Endothelial cell of umbilical vein (primary cell): ENCODE measurements around the gene SLFN5. TPM values are rescaled to one million over a fixed set of nuclear protein-coding genes. Genes with fewer than 3 reads are reported as not detected.

Source experiments
- BruUV-seq: library from RNA; stranded (reverse); fragments of 400-500 nt; replicated peaks from 2 replicates; lab custom pipeline; 2021; lab: Mats Ljungman, UMichigan
- CTCF ChIA-PET: fragments of 300-600, 350-600 bp; sonication (Branson Sonifier 250); formaldehyde crosslinking; loops from one replicate; lab custom pipeline; 2021; ENCODE audit warnings: antibody characterized with exemption, inconsistent platforms; lab: Charles Lee
- POLR2A ChIA-PET: fragments of 300-600, 350-600 bp; sonication (Branson Sonifier 250); formaldehyde crosslinking; loops from one replicate; lab custom pipeline; 2021; ENCODE audit warnings: antibody characterized with exemption, inconsistent platforms; lab: Charles Lee
- DNase-seq: peaks from one replicate; pipeline ENCODE4 v3.0.0-alpha.2; 2011; ENCODE audit warnings: low read depth, low spot score
- FAIRE-seq: peaks from 2 replicates; lab custom pipeline; 2011; peaks lifted over from hg19 to GRCh38; lab: Jason Lieb, UNC
- H2AFZ ChIP-seq: 2 replicates; pipeline ENCODE4 v1.6.0; 2012; ENCODE audit warnings: low read depth, low read length, control low read depth, inconsistent platforms
- H3K27ac ChIP-seq: 2 replicates; pipeline ENCODE4 v1.5.1; 2011; ENCODE audit warnings: low read depth, mild to moderate bottlenecking, control low read depth, low read length, moderate library complexity; ENCODE audit not compliant: insufficient read depth
- H3K27me3 ChIP-seq, 2 experiments: 2 replicates each; pipeline versions ENCODE4 v1.6.0 to v1.6.1; 2011; ENCODE audit warnings: low read length in 2 of 2, mixed read lengths in 1 of 2; ENCODE audit not compliant: control insufficient read depth in 2 of 2, insufficient read depth in 2 of 2
- H3K36me3 ChIP-seq, 2 experiments: 2 replicates in 1 of 2; 3 replicates in 1 of 2; pipeline ENCODE4 v1.5.1; 2011; ENCODE audit warnings: low read length in 2 of 2, mild to moderate bottlenecking in 1 of 2, moderate library complexity in 1 of 2; ENCODE audit not compliant: control insufficient read depth in 2 of 2, insufficient read depth in 2 of 2; ENCODE audit errors: extremely low read depth in 1 of 2
- H3K4me1 ChIP-seq: 3 replicates; pipeline ENCODE4 v1.5.1; 2011; ENCODE audit warnings: mild to moderate bottlenecking, low read length; ENCODE audit not compliant: control insufficient read depth, insufficient read depth; ENCODE audit errors: extremely low read depth
- H3K4me2 ChIP-seq: 2 replicates; pipeline ENCODE4 v1.6.1; 2011; ENCODE audit warnings: low read length, control low read depth, mixed read lengths; ENCODE audit not compliant: insufficient read depth
- H3K4me3 ChIP-seq, 3 experiments: fragments of 200-600 bp in 1 of 3; sonication (generic), shearing (Covaris generic) in 1 of 3; replicated peaks in 1 of 3; 2 replicates each; pipeline ENCODE4 v1.5.1; 2011 to 2016; ENCODE audit warnings: control low read depth in 3 of 3, low read length in 3 of 3, mild to moderate bottlenecking in 2 of 3, inconsistent platforms in 1 of 3, low read depth in 1 of 3, moderate library complexity in 1 of 3; ENCODE audit not compliant: insufficient read depth in 1 of 3
- H3K79me2 ChIP-seq: 2 replicates; pipeline ENCODE4 v1.6.0; 2012; ENCODE audit warnings: low read length, inconsistent platforms; ENCODE audit not compliant: control insufficient read depth, insufficient read depth
- H3K9ac ChIP-seq: replicated peaks from 2 replicates; pipeline ENCODE3; 2011; ENCODE audit warnings: low read length, control low read depth; ENCODE audit not compliant: insufficient read depth; ENCODE audit errors: extremely low read depth
- H3K9me1 ChIP-seq: replicated peaks from 3 replicates; pipeline ENCODE4 v1.6.0; 2011; ENCODE audit warnings: mild to moderate bottlenecking, low read length; ENCODE audit not compliant: control insufficient read depth, insufficient read depth; ENCODE audit errors: extremely low read depth
- H3K9me3 ChIP-seq: replicated peaks from 2 replicates; pipeline ENCODE4 v1.5.1; 2012; ENCODE audit warnings: low read length, inconsistent platforms; ENCODE audit not compliant: control insufficient read depth, insufficient read depth
- H4K20me1 ChIP-seq: replicated peaks from 2 replicates; pipeline ENCODE3; 2011; ENCODE audit warnings: mild to moderate bottlenecking, low read length; ENCODE audit not compliant: control insufficient read depth, insufficient read depth; ENCODE audit errors: extremely low read depth
- CTCF ChIP-seq, 2 donors: IDR thresholded peaks; 1 replicate in 1 of 2; 2 replicates in 1 of 2; pipeline ENCODE4 v1.5.1; 2011; ENCODE audit warnings: low read length in 2 of 2, mild to moderate bottlenecking in 2 of 2, moderate library complexity in 2 of 2, control low read depth in 1 of 2, inconsistent platforms in 1 of 2, low read depth in 1 of 2; ENCODE audit not compliant: insufficient read depth in 1 of 2; ENCODE audit errors: extremely low read depth in 1 of 2
- EZH2 ChIP-seq: IDR thresholded peaks from 2 replicates; pipeline ENCODE4 v1.6.1; 2012; ENCODE audit warnings: borderline replicate concordance, low read depth, mild to moderate bottlenecking, moderate library complexity, low read length, inconsistent platforms; ENCODE audit not compliant: severe bottlenecking
- FOS ChIP-seq: IDR thresholded peaks from 2 replicates; pipeline ENCODE4 v1.6.1; 2011; ENCODE audit warnings: mild to moderate bottlenecking, low read length, moderate library complexity, borderline replicate concordance; ENCODE audit not compliant: insufficient read depth
- GATA2 ChIP-seq: IDR thresholded peaks from 2 replicates; pipeline ENCODE4 v1.7.0; 2011; ENCODE audit warnings: low read depth, mild to moderate bottlenecking, moderate library complexity, mixed read lengths, low read length; ENCODE audit not compliant: insufficient read length, insufficient read depth
- JUN ChIP-seq: IDR thresholded peaks from 2 replicates; pipeline ENCODE4 v1.6.1; 2011; ENCODE audit warnings: borderline replicate concordance, low read depth; ENCODE audit not compliant: insufficient read length, insufficient read depth
- MAX ChIP-seq: IDR thresholded peaks from 2 replicates; pipeline ENCODE4 v1.6.1; 2011; ENCODE audit not compliant: insufficient read depth, insufficient read length
- MYC ChIP-seq: IDR thresholded peaks from one replicate; pipeline ENCODE4 v1.6.1; 2011; ENCODE audit warnings: mild to moderate bottlenecking, low read depth, low read length
- POLR2A ChIP-seq: IDR thresholded peaks from 2 replicates; pipeline ENCODE4 v1.6.1; 2012; ENCODE audit warnings: low read depth, mild to moderate bottlenecking, control low read depth, low read length
- POLR2AphosphoS5 ChIP-seq: IDR thresholded peaks from 2 replicates; pipeline ENCODE4 v1.6.1; 2012; ENCODE audit warnings: low read depth, mild to moderate bottlenecking, control low read depth, low read length, moderate library complexity; ENCODE audit not compliant: insufficient read depth
- dilution Hi-C: fragments of 300-500 bp; cut with MboI; formaldehyde crosslinking; loops from one replicate; pipeline ENCODE4 v1.15.0; 2019; ENCODE audit warnings: low sequenced_read_pairs; ENCODE audit not compliant: extremely low pct_ligation_motif_present
- intact Hi-C: fragments of 100-400 bp; cut with micrococcal nuclease; formaldehyde crosslinking; loops from one replicate; pipeline ENCODE4 v1.10.0; 2022
- polyA plus RNA-seq, 4 experiments: library from polyadenylated mRNA; depleted of rRNA in 3 of 4; stranded (reverse) in 3 of 4; unstranded in 1 of 4; fragments of >200 nt; gene quantifications; 2 replicates each; pipeline versions ENCODE4 v1.2.1 to v1.2.3, GENCODE V29; 2011 to 2012; ENCODE audit warnings: missing spikeins in 1 of 4
- total RNA-seq: library from RNA; stranded (reverse); gene quantifications from 2 replicates; pipeline ENCODE4 v1.2.3, GENCODE V29; 2021

Gene SLFN5
- total and polyA plus RNA-seq, 2 donors (not counting 3 experiments of a cell fraction or from before 2014, with no cell fraction given): 4.5 to 24.2 TPM

GRCh38 chr17:35239823-35240222, 3.0 kb upstream of the SLFN5 start:
- ChIA-PET POLR2A (no interaction called here), CTCF (interaction anchor here (1.3 to 2.1 kb wide), 3 partner anchors 17 to 300 kb away, joined by 3 to 5 read pairs (median 5); no protein-coding TSS in a partner anchor)
- no peaks in the 10 kb centered on the region for H3K9me1 ChIP-seq
- H3K79me2 ChIP-seq: no peaks in the 10 kb centered on the region
- no peak overlapping the region for H3K4me3 ChIP-seq
- DNase-seq (no peak), FAIRE-seq (no peak)
- peaks cover 19% of the 10 kb centered on the region for H3K4me1 ChIP-seq
- H3K36me3 ChIP-seq: no peaks in the 10 kb centered on the region
- no peak overlapping the region for H2AFZ ChIP-seq
- H3K27me3 ChIP-seq: peaks cover 4 to 22% of the 10 kb centered on the region in 2 experiments
- TF ChIP-seq MAX (no peak), CTCF (IDR thresholded peaks at IDR 0.05; ENCODE audit: extremely low read depth in 1 of 2, insufficient read depth in 1 of 2, low read depth in 1 of 2, low read length in 2 of 2) (no peak), JUN (no peak), EZH2 (no peak), FOS (no peak), GATA2 (no peak), POLR2AphosphoS5 (no peak), MYC (no peak), POLR2A (no peak)
- H3K4me2 ChIP-seq: no peak overlapping the region
- no peak overlapping the region for H3K27ac ChIP-seq
- intact Hi-C loops (loop anchor here (5.0 to 10.0 kb wide), 6 partner anchors 68 to 985 kb away; partner anchors contain the start of genes AP2B1, CCL2, CCT6B and NLE1), dilution Hi-C loops (no loop called here)
- H3K9me3 ChIP-seq: no peaks in the 10 kb centered on the region
- no peaks in the 10 kb centered on the region for H4K20me1 ChIP-seq
- H3K9ac ChIP-seq: no peak overlapping the region
- BruUV-seq: no TSS peak
